Keratinocyte (primary cell): ENCODE measurements around the gene PRKCH. TPM values are rescaled to one million over a fixed set of nuclear protein-coding genes. Genes with fewer than 3 reads are reported as not detected.

ENCODE experiments used
- DNase-seq: peaks from one replicate; pipeline ENCODE4 v3.0.0-alpha.2; 2011; ENCODE audit warnings: low read depth, missing footprints, low spot score
- FAIRE-seq: peaks from 2 replicates; lab custom pipeline; 2011; peaks lifted over from hg19 to GRCh38; lab: Jason Lieb, UNC
- H2AFZ ChIP-seq: 2 replicates; pipeline ENCODE4 v1.6.0; 2012; ENCODE audit warnings: low read length, control low read depth, inconsistent platforms; ENCODE audit not compliant: control insufficient read depth
- H3K27ac ChIP-seq: 2 replicates; pipeline ENCODE4 v1.5.1; 2011; ENCODE audit warnings: low read length; ENCODE audit not compliant: control insufficient read depth, insufficient read depth
- H3K27me3 ChIP-seq: 3 replicates; pipeline ENCODE4 v1.6.0; 2011; ENCODE audit warnings: low read length; ENCODE audit not compliant: control insufficient read depth, insufficient read depth; ENCODE audit errors: extremely low read depth
- H3K36me3 ChIP-seq, 2 experiments: 2 replicates in 1 of 2; 3 replicates in 1 of 2; pipeline ENCODE4 v1.5.1; 2011; ENCODE audit warnings: low read length in 2 of 2, mild to moderate bottlenecking in 1 of 2; ENCODE audit not compliant: control insufficient read depth in 2 of 2, insufficient read depth in 2 of 2; ENCODE audit errors: extremely low read depth in 1 of 2
- H3K4me1 ChIP-seq: 3 replicates; pipeline ENCODE4 v1.5.1; 2011; ENCODE audit warnings: low read length; ENCODE audit not compliant: control insufficient read depth, insufficient read depth; ENCODE audit errors: extremely low read depth
- H3K4me2 ChIP-seq: 3 replicates; pipeline ENCODE4 v1.6.0; 2011; ENCODE audit warnings: low read depth, low read length; ENCODE audit not compliant: control insufficient read depth, insufficient read depth; ENCODE audit errors: extremely low read depth
- H3K4me3 ChIP-seq, 3 experiments: fragments of 200-600 bp in 1 of 3; sonication (generic) in 1 of 3; 2 replicates in 2 of 3; 3 replicates in 1 of 3; pipeline ENCODE4 v1.5.1; 2011 to 2016; ENCODE audit warnings: low read length in 3 of 3, mild to moderate bottlenecking in 3 of 3, control low read depth in 2 of 3, inconsistent platforms in 1 of 3, low read depth in 1 of 3, mixed read lengths in 1 of 3, mixed run types in 1 of 3, moderate library complexity in 1 of 3; ENCODE audit not compliant: control insufficient read depth in 2 of 3, insufficient read depth in 2 of 3; ENCODE audit errors: extremely low read depth in 1 of 3
- H3K79me2 ChIP-seq: 2 replicates; pipeline ENCODE4 v1.6.0; 2012; ENCODE audit warnings: low read length; ENCODE audit not compliant: control insufficient read depth, insufficient read depth
- H3K9ac ChIP-seq: 3 replicates; pipeline ENCODE4 v1.6.0; 2011; ENCODE audit warnings: low read length; ENCODE audit not compliant: control insufficient read depth, insufficient read depth; ENCODE audit errors: extremely low read depth
- H3K9me1 ChIP-seq: 3 replicates; pipeline ENCODE4 v1.6.0; 2011; ENCODE audit warnings: low read length; ENCODE audit not compliant: control insufficient read depth, insufficient read depth; ENCODE audit errors: extremely low read depth
- H3K9me3 ChIP-seq: 2 replicates; pipeline ENCODE4 v1.5.1; 2012; ENCODE audit warnings: low read depth, low read length; ENCODE audit not compliant: control insufficient read depth
- H4K20me1 ChIP-seq: 3 replicates; pipeline ENCODE4 v1.6.0; 2011; ENCODE audit warnings: low read length; ENCODE audit not compliant: control insufficient read depth, insufficient read depth; ENCODE audit errors: extremely low read depth
- EZH2 ChIP-seq: IDR thresholded peaks from one replicate; pipeline ENCODE4 v1.6.1; 2012; ENCODE audit warnings: inconsistent platforms, mild to moderate bottlenecking, low read length, moderate library complexity
- dilution Hi-C: fragments of 300-500 bp; cut with MboI; formaldehyde crosslinking; loops from one replicate; pipeline ENCODE4 v1.7.0; 2020; ENCODE audit warnings: low sequenced_read_pairs; ENCODE audit not compliant: extremely low pct_ligation_motif_present
- polyA plus RNA-seq, 5 experiments: library from polyadenylated mRNA; depleted of rRNA in 3 of 5; stranded (reverse) in 3 of 5; stranded (forward) in 1 of 5; unstranded in 1 of 5; fragments of >200 nt; gene quantifications; 1 replicate in 1 of 5; 2 replicates in 3 of 5; 3 replicates in 1 of 5; pipeline versions ENCODE4 v1.2.1 to v1.2.3, GENCODE V29; 2011 to 2012; ENCODE audit warnings: missing spikeins in 2 of 5, low read depth in 1 of 5, low replicate concordance in 1 of 5
- TF ChIP-seq, protein P1 (sequence below), 3 experiments: IDR thresholded peaks in 1 of 3; conservative IDR thresholded peaks in 1 of 3; optimal IDR thresholded peaks in 1 of 3; 2 replicates in 2 of 3; 3 replicates in 1 of 3; pipeline versions ENCODE3 to v1.5.1; 2011; ENCODE audit warnings: low read length in 3 of 3, mild to moderate bottlenecking in 3 of 3, moderate library complexity in 2 of 3, control low read depth in 1 of 3, inconsistent platforms in 1 of 3; ENCODE audit not compliant: insufficient read depth in 2 of 3; ENCODE audit errors: extremely low read depth in 1 of 3

The PRKCH gene
- polyA plus RNA-seq, 1 donor (not counting 4 experiments of a cell fraction or from before 2014, with no cell fraction given), result 13.7 TPM

DNA sequence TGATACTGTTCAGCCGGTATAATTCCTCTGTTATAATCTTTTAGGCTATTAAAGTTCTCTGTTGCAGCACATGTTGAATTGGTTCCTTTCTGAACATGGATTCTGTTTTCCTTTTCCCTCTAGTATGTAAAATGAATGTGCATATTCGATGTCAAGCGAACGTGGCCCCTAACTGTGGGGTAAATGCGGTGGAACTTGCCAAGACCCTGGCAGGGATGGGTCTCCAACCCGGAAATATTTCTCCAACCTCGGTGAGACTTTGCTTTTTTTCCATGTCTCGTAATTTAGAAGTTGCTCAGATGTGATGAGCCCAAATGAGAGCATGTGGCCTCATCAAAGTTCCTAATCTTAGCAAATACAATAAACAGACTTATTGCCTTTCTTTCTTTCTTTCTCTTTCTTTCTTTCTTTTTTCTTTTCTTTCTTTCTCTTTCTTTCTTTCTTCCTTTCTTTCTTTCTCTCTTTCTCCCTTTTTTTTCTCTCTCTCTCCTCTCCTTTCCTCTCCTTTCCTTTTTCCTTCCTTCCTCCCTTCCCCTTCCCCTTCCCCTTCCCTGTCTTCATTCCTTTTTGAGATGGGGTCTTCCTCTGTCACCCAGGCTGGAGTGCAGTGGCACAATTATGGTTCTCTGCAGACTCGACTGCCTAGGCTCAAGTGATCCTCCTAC lies 131.9 kb downstream of the PRKCH start:
- no peaks in the 10 kb centered on the region for H3K79me2 ChIP-seq
- TF ChIP-seq EZH2, result no peak
- TF ChIP-seq, protein P1, sequence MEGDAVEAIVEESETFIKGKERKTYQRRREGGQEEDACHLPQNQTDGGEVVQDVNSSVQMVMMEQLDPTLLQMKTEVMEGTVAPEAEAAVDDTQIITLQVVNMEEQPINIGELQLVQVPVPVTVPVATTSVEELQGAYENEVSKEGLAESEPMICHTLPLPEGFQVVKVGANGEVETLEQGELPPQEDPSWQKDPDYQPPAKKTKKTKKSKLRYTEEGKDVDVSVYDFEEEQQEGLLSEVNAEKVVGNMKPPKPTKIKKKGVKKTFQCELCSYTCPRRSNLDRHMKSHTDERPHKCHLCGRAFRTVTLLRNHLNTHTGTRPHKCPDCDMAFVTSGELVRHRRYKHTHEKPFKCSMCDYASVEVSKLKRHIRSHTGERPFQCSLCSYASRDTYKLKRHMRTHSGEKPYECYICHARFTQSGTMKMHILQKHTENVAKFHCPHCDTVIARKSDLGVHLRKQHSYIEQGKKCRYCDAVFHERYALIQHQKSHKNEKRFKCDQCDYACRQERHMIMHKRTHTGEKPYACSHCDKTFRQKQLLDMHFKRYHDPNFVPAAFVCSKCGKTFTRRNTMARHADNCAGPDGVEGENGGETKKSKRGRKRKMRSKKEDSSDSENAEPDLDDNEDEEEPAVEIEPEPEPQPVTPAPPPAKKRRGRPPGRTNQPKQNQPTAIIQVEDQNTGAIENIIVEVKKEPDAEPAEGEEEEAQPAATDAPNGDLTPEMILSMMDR (optimal IDR thresholded peaks at IDR 0.05 in 1 of 3, IDR thresholded peaks at IDR 0.05 in 1 of 3, conservative IDR thresholded peaks at IDR 0.05 in 1 of 3; ENCODE audit: extremely low read depth in 1 of 3, insufficient read depth in 2 of 3, low read length in 3 of 3), result no peak
- no peaks in the 10 kb centered on the region for H4K20me1 ChIP-seq
- DNase-seq (no peak), FAIRE-seq (no peak)
- H3K36me3 ChIP-seq, result peaks cover 5 to 8% of the 10 kb centered on the region in 2 experiments
- H3K27me3 ChIP-seq, result no peaks in the 10 kb centered on the region
- dilution Hi-C loops, result no loop called here
- H3K9ac ChIP-seq, result no peak overlapping the region
- H2AFZ ChIP-seq, result no peak overlapping the region
- no peaks in the 10 kb centered on the region for H3K9me3 ChIP-seq
- no peaks in the 10 kb centered on the region for H3K4me1 ChIP-seq
- H3K4me3 ChIP-seq, result no peak overlapping the region
- H3K4me2 ChIP-seq, result no peak overlapping the region
- H3K27ac ChIP-seq, result no peak overlapping the region
- no peaks in the 10 kb centered on the region for H3K9me1 ChIP-seq

- Histone ChIP-seq H3K27me3 (no peaks in the 10 kb centered on the region), H3K27ac (no peak overlapping the region), H3K4me1 (no peaks in the 10 kb centered on the region), H4K20me1 (no peaks in the 10 kb centered on the region), H3K4me3 (no peak overlapping the region), H3K9ac (no peak overlapping the region), H3K9me1 (no peaks in the 10 kb centered on the region), H3K9me3 (no peaks in the 10 kb centered on the region), H3K79me2 (no peaks in the 10 kb centered on the region), H2AFZ (no peak overlapping the region), H3K4me2 (no peak overlapping the region), H3K36me3 (peaks cover 5 to 8% of the 10 kb centered on the region in 2 experiments)
- no peak for TF ChIP-seq EZH2
- TF ChIP-seq, protein P1 (optimal IDR thresholded peaks at IDR 0.05 in 1 of 3, IDR thresholded peaks at IDR 0.05 in 1 of 3, conservative IDR thresholded peaks at IDR 0.05 in 1 of 3; ENCODE audit: extremely low read depth in 1 of 3, insufficient read depth in 2 of 3, low read length in 3 of 3), result no peak
- dilution Hi-C loops, result no loop called here
- FAIRE-seq (no peak), DNase-seq (no peak)
These were observed 133.2 kb downstream of the PRKCH start for GRCh38 chr14:61454545-61454944.
